Measurements from ENCODE around the gene MEAK7.

DNA sequence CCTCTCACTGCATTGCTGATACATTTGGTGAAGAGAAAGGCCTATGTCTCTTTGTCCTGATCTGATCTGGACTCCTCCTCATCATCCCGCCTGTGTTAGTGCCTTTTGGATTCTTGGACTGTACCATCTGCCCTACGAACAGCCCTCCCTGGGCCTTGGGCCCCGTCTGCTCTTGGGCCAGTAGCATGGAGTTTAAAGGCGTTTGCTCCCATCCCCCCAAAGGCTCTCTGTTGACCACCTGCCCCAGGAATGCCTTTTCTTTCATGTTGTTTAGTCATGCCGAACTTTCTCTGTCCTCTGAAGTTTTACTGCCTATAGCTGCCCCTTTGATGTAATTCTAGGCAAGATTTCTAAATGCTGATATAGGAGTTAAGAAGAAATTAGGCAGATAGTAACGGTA lies 30.9 kb upstream of the MEAK7 start:
- TF ChIP-seq, protein P1, sequence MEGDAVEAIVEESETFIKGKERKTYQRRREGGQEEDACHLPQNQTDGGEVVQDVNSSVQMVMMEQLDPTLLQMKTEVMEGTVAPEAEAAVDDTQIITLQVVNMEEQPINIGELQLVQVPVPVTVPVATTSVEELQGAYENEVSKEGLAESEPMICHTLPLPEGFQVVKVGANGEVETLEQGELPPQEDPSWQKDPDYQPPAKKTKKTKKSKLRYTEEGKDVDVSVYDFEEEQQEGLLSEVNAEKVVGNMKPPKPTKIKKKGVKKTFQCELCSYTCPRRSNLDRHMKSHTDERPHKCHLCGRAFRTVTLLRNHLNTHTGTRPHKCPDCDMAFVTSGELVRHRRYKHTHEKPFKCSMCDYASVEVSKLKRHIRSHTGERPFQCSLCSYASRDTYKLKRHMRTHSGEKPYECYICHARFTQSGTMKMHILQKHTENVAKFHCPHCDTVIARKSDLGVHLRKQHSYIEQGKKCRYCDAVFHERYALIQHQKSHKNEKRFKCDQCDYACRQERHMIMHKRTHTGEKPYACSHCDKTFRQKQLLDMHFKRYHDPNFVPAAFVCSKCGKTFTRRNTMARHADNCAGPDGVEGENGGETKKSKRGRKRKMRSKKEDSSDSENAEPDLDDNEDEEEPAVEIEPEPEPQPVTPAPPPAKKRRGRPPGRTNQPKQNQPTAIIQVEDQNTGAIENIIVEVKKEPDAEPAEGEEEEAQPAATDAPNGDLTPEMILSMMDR (IDR thresholded peaks at IDR 0.05): no peak
- TF ChIP-seq POLR2A (IDR thresholded peaks at IDR 0.05): no peak

Measured in body of pancreas (tissue), 4 donors.